IPS-11a (cell line): ENCODE measurements around the gene VPREB3.

ENCODE experiments used
- H3K4me3 ChIP-seq: one replicate; pipeline ENCODE4 v1.5.1; 2013; ENCODE audit warnings: low read depth, low read length, control low read depth

VPREB3 gene

GRCh38 chr22:23704062-23704461 is 50.2 kb downstream of the VPREB3 start:
- no peak overlapping the region for H3K4me3 ChIP-seq
